Activated gamma-delta T cell treated with anti-CD3 and anti-CD28 coated beads, Interleukin-2, amount 50 U/mL, for 16 hours (primary cell): ENCODE data around the gene EOMES.
A peak's percentile ranks its signal among the peaks of the same experiment; 100 is the strongest.
"Not testable (repeated sequence)": the region's sequence is repeated elsewhere in the genome, so short reads cannot be mapped to it uniquely, and the experiment has no call there.

Experiments
- DNase-seq: peaks from one replicate; pipeline ENCODE4 v3.0.0-alpha.2; 2020; ENCODE audit warnings: low read depth

Gene EOMES

DNA sequence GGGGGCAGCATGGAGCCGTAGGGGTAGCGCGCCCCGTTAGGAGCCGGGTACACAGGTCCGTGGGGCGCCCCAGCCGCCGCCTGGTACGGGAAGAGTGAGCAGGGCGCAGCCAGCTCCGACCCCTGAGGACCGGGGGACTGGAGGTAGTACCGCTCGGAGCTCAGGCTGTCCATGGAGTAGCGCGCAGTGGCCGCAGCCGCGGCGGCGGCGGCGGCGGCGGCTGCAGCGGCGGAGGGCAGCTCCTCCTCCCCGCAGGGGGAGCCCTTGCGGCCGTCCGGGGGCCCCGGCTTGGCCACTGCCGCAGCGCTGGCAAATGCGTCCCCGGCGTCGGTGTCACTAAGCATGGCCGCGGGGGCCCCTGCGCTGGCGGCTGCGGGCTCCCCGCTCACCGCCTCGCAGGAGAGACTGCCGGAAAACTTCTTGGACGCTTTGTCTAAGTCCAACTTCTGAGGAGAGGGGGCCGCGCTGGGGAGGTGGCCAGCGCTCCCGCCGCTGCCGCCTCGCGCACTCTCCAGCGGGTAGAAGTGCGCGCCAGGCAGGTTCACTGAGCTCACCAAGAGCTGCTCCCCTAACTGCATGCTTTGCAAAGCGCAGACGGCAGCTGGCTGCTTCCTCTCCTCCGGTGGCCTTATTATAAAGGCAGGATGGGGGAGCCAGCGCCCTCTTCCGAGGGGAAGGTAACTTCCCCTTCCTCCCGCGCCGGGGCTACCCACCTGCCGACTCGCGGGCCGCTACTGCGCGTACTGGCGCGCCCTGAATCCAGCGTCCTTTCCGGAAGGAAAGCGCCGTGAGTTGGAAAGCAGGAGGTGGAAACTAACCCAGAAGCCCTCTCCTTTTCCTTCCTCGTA, at the start of gene EOMES:
TSS of gene EOMES (minus strand) at position 607 of the 848 bp plus-strand sequence. CDS start at position 578, 29 bp downstream.
- DNase-seq, result peak; percentile 71

DNA sequence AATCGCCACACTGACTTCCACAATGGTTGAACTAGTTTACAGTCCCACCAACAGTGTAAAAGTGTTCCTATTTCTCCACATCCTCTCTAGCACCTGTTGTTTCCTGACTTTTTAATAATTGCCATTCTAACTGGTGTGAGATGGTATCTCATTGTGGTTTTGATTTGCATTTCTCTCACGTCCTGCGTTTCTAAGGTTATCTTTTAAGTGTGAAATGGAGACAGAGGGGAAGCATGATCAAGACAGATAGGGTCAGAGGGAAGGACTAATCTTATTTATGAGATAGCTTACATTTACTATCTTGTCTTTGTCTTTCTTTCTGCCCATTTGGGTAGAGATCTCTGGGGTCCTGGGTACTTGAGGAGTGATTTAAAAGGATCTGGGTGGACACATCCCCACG, 48.3 kb upstream of the EOMES start:
- not testable (repeated sequence) for DNase-seq

DNA sequence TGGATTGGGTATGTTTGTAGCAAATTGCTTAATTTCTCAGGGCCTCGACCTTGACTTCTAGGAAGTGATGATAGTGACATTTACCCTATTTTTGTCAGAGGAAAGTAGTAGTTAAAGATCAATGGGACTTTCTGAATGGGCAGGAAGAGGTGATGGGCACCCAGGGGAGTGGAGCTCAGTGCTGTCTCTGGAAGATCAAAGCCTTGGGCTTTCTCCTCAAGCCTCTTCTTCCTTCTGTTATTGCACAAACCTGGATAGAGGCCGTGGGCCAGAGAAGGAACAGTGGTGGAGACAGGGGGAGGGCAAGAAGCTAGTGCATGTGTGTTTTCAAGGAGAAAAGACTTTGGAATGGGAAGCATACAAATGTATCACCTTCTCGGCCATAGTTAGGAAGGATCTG, 44.9 kb upstream of the EOMES start:
- DNase-seq, result no peak

DNA sequence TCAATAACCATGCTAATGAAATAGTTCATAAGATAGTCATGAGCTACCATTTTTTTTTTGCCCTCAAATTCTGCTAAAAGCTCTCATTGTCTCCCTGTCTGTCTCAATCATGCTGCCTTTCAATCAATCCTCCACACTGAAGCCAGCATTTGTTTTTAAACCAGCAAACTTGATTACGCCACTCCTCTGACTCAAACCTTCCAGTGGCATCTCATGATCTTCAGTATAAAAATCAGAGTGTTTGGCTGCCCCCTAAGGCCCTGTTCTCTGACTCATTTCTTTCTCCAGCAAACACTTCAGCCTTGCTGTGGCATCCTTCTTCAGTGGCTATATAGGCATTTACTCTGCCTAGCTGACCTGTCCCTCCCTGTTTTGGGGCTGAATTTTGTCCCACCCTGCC, 36.0 kb upstream of the EOMES start:
- DNase-seq, result no peak

DNA sequence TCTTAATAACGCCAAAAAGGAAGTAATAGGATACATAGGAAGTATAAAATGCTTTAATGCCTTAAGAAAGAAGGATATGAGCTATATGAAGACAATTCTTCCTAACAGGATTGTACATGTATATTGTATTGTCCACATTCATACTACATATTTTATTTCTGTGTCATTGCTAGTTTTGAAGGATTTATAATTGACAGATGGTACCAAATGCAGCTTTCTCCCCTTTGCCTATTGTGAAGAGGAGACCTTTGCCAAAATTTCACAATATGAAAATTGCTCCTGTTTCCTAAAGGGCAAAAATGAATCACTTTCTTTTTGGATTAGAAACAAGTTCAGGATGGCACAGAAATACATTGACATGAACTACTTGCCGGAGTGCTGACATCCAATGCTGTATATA, 34.8 kb upstream of the EOMES start:
- DNase-seq, result no peak

DNA sequence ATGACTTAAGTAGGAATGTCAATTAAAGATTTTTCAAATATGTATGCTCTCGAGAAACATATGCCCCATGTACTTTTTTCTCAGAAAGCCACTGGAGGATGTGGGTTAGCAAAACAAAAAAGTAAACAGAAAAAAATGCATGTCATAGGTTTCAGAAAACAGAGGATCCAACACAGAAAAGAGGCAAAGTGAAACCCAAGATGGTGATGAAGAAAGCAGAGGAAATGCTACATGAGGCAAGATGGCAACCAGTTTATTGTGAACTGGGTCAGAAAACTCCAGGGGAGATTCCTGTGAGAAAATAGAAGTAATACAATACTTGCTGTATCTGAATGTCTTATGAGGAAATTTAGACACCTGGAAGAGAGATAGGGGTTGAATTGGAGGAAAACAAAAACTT, 30.8 kb upstream of the EOMES start:
- DNase-seq, result no peak

DNA sequence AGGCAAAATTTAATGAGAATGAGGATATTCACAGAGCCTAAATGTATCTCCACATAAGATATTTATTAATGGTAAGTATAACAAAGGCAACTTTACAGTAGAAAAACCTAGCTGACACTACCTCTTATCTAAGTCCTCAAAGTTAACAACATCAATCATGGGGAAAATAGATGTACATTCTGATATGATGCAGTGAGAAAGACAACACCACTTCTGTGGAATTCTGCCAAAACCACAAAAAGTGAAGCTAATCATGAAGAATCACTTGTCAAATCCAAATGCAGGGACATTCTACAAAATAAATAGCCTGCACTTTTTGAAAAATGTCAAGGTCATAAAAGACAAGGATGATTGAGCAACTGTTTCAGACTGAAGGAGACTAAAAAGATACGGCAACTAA, 27.5 kb upstream of the EOMES start:
- no peak for DNase-seq

DNA sequence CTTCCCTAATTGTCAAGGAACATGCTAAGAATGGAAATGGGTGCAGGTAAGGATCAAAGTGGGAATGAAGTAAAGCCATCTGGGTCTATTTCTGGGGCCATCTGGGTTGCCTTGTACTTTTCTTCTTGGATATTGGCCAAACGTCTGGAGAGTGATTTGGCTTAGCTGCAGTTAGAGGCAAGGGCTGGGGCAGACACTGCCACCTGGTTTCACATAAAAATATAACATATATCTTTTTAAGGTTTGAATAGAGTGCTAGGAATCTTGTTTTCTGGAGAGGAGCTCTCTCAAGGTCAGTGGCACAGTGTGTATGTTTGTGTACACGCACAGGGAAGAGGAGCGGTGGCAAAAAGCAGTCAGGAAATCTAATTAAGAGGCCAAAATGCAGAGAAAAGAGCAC, 24.7 kb upstream of the EOMES start:
- DNase-seq, result no peak

DNA sequence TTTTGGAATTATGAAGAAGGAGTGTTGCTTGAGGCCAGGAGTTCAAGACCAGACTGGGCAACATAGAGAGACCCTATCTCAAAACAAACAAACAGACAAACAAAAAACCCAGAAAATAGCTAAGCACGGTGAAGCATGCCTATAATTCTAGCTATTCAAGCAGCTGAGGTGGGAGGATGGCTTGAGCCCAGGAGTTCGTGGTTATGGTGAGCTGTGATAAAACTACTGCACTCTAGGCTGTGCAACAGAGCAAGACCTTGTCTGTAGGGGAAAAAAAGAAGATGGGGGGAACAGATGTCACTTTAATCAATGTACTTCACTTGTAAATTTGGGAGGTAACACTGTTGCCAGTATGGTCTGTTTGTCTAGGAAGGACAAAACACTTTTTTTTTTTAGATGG, 18.7 kb upstream of the EOMES start:
- no peak for DNase-seq

DNA sequence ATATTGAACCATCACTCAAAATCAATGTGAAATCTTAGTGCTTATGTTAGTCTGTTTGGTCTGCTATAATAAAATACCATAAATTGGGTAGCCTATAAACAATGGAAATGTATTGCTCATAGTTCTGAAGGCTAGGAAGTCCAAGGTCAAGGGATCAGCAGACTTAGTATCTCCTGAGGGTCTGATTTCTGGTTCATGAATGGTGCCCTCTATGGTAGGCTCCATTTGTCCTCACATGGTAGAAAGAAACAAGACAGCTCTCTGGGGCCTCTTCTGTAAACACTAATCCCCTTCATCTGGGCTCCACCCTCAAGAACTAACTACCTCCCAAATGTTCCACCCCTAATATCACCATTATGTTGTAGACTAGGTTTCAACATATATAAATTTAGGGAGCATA, 15.0 kb upstream of the EOMES start:
- DNase-seq, result no peak

DNA sequence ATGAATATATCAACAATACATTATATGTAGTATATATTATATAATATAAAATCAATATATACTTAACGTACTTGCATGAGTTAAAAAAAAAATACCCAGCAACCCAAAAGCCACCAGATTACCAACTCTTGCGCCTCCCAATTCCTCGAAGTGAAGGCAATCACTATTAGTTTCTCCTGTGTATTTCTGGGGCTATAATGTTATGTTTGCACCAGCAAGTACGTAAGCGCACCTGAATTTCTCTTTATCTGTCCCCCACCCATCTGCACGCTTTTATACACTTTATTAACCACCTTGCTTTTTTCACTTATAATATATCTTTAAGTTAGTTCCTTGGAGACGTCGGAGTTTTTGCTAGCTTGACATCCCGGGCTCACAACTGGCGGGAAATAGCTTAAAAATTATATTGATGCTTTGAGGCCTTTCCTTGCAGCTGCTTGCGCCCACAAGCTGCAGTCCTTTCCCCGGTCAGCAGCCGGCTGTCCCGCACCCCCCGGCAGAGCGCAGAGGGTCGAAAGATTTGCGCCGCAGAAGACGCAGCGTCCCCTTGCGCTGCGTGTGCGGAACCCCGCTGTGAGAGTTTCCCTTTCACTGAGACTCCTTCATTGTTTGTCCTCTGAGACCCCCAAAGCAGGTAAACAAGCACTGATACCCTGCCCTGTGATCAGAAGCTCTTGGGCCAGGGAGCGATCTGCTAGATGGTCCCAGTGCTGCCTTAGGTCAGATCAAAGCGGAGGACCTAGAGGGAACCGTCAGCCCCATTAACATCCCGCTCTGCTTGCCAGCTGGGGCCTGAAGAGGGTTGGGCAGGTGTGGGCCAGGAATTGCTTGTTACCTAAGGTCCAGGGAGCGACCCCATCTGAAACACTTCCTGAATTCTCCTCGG, 8.9 kb upstream of the EOMES start:
- no peak for DNase-seq

DNA sequence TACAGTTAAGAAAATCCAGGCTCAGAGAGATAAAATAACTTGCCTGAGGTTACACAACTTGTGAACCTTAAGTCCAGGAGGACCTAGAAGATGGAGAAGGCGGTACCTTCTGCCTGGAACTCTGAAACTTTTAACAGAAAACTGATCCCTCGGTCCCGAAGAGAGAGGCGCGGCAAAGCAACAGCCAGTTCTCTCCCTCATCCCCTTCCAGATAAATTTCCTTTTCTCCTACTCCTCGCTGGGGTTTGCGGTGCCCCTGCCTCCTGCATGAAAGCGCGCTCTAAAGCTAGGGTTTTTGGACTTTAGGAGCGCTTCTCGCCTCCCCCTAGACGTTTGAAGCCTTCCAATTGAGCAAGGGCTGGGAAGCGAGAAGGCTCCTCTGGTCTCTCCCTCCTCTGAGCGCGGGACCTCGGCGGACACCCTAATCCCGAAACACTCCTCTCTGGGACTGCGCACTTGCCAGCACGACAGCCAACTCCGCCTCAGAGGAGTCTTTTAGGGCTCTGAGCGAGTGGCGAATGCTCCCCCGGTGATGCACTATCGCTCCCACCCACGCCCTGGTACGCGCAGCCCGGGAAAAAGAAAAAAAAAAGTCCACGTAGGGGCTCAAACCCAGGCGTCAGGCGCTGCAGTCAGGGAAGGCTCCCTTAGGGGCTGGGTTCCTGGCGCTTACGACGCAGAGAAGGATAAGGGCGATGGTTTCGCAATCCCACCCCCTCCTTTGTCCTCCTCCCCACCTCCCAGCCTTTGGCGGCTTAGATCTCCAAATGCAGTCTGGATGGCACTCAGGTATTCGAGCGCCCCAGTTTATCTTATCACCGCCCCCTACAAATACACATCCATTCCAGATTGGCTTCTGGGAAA, 7.9 kb upstream of the EOMES start:
- DNase-seq, result no peak

DNA sequence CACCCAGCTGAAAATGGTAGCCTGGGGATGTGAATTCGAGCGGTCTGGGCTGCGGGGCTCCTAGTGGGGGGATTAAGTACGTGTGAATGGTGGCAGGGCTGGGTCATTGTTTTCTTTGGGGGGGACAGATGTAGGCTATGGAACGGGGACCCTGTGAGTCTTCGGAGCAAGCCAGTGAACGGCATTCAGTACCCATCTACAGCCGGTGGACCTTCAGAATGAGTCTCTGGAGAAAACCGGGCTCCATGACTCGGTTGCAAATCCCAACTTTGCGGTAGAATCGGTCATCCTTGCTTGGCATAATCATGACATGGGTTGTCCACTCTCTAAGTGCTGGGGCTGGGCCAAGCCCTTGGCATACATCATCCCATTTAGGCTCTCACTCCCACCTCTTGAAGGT, 7.2 kb upstream of the EOMES start:
- DNase-seq, result no peak

DNA sequence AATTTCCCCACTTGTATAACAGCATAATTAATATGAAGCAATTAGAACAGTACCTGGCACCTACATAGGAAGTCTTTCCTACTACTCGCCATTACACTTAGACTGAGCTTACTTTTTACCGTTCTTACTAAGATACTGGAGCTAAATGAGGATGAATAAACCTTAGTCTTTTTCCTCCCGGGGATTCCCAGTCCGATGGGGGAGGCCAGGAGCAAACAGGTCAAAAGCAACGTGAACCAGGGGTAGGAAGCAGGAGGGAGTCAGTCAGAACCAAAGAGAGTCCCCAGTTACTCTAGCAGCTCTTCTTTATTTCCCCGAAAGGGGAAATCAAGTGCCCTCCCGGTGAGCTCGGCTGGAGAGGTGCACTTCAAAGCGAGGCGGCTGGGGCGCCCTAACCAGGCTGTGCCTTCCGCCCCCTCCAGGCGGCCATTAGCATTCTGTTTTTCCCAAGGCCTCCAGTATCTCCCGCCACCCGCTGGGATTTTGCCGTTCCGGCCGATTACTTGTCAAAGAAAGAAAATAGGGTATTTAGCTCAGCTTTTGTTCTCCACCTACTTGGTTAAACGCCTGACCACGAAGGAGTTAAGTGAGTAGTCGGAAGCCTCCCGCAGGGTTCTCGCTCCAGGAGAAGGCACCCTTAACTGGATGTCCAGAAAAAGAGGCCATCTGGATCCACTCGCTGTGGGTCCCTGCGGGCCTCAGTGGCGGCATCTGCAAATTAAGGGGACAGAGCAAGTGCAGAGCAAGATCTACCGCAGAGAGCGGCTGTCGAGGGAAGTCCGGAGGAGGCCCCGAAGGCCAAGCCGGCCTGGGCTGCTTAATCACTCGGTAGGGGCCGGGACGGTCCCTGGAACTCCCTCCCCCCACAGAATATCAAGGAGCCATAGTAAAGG, 6.3 kb upstream of the EOMES start:
- no peak for DNase-seq

DNA sequence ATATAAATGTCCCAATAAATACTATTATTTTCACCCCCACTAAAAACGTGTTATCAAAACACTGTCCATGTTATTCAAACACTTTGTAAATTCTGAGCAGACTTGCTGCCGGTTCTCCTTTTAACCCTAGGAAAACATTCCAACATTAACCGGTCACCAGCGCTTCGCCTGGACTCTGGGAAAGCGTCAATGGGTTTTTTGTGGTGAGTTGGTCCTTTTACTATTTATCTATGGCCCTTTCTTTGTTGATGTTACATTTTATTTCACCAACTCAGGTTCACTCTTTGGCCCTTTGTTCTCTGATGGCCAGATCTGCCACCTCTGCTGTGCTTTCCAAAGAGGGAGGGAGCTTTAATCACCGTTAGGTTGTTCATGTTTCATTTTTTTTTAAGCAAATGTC, 4.1 kb upstream of the EOMES start:
- no peak for DNase-seq

DNA sequence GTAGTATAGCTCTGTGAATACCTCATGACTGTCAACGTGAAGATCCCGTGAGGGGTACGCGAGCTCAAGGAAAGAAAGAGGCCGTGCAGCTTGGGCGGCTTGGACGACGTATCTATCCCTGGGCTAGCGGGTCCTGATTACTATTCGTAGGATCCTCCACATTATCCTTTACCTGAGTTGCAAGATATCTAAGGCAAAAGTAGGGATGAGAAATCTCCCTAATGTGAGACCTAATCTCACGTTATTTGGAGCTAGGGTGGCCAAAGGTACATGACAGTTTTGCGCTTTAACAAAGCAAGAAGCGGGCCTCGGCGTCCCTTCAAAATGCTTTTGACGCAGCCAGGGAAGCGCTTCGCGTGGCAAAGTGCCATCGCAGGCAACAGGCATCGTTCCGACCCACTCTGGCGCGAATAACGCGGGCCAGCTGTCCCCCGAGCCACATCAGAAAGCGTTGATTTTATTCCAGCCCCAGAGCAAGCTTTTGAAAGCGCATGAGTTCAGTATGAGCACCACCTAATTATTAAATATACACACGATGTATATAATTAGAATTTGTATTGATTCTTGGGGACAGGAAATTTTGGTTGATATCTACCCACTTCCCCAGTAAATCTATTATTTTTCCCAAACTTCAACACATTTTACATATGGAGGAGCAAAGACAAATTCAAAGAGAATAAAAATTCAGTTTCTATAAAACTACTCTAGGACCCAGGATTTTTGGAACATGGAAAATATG, 2.5 kb upstream of the EOMES start:
- no peak for DNase-seq

DNA sequence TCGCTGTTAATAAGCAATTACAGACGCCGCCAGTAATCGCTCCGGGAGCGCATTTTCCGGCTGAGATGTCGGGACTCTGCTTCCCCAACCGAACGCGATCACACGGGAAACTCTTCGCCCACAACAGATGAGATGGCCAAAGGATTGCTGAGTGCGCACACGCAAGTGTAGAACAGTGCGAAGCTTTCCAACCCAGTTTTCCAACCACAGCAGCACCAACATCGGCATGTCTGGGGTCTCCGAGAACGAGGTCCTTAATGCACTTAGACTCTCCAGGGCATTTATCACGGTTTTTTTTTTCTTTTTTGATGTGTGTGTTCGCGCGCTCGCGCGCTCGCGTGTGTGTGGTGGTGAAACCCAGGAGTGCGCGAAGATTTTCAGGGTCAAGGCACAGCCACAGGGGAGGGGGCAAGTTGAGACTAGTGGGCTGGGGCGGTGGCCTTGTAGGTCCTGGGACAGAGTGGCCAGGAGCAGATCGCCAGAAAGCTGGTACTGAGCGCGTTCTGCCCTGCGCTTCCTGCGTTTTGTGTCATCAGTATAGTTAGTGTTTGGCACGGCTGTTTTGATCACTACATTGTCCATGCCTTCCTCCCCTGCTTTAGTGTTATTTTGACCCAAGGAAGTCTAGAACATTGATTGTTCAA, 1.8 kb upstream of the EOMES start:
- no peak for DNase-seq

DNA sequence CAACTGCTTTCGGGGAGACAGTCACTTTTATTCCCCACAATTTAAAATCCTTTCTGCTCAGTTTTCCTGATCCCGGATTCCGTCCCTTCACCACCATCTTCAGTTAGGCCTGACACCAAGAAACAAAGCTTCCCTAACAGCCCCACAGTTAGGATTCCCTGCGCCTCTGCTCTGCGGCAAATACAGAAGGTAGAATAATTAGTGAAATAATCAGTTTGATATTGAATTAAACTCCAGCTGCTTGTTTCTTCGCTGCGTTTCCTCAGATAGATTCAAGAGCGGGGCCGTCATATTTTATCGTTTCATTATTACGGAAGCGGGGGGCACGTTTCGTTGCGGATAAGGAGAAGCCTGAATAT, 1.3 kb upstream of the EOMES start:
- DNase-seq, result no peak

DNA sequence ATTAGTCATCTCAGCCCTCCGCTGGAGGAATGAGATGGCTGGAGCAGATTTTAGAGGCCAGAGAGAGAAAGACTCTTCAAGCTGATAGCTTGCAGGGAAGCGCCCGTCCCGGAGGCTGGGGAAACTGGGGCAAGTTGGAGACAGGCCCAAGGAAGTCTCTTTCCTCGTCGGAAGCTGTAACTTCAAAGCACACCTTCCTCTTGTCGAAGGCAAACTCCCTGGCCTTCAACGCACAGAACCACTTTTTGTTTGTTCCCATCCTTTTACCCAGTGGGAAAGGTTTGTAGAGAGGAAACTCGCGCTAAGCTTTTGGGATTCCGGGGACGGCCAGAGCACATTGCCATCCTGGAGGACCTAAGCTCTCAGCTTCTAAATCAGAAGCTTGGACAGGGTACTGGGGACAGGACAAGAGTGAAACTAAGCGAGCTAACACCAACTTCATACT, 900 bp upstream of the EOMES start:
- DNase-seq, result no peak
